Breast epithelium (tissue), 4 donors: Measurements from ENCODE around the gene EIF4G1. TPM values are rescaled to one million over a fixed set of nuclear protein-coding genes. Genes with fewer than 3 reads are reported as not detected.
A peak's percentile ranks its signal among the peaks of the same experiment; 100 is the strongest.

Source experiments
- DNase-seq, 2 donors: peaks; one replicate each; pipeline ENCODE4 v3.0.0-alpha.2; 2019; ENCODE audit warnings: low spot score in 2 of 2
- H3K27ac ChIP-seq, 2 donors: fragments of 200-600 bp; sonication (generic) in 1 of 2; one replicate each; pipeline ENCODE4 v1.5.1; 2016 to 2019; ENCODE audit warnings: mild to moderate bottlenecking in 1 of 2
- H3K27me3 ChIP-seq, 2 donors: fragments of 200-600 bp; sonication (generic) in 1 of 2; one replicate each; pipeline versions ENCODE4 v1.5.1 to v1.6.0; 2017 to 2019; ENCODE audit warnings: control low read depth in 1 of 2, mild to moderate bottlenecking in 1 of 2
- H3K36me3 ChIP-seq: fragments of 200-600 bp; one replicate; pipeline ENCODE4 v1.5.1; 2019
- H3K4me1 ChIP-seq, 2 donors: fragments of 200-600 bp; sonication (generic); one replicate each; pipeline ENCODE4 v1.5.1; 2016 to 2019; ENCODE audit warnings: control low read depth in 1 of 2
- H3K4me3 ChIP-seq, 3 donors: fragments of 200-600 bp; sonication (generic); 1 replicate in 2 of 3; 2 replicates in 1 of 3; pipeline ENCODE4 v1.5.1; 2016 to 2019; ENCODE audit warnings: mild to moderate bottlenecking in 3 of 3, moderate library complexity in 2 of 3
- H3K9me3 ChIP-seq, 2 donors: fragments of 200-600 bp; sonication (generic) in 1 of 2; one replicate each; pipeline ENCODE4 v1.5.1; 2016 to 2019; ENCODE audit warnings: control low read depth in 1 of 2
- CTCF ChIP-seq, 3 donors: fragments of 450-650 bp; IDR thresholded peaks; one replicate each; pipeline ENCODE4 v1.5.1; 2016 to 2017; ENCODE audit warnings: antibody characterized with exemption in 3 of 3, mild to moderate bottlenecking in 3 of 3, moderate library complexity in 3 of 3
- POLR2A ChIP-seq: fragments of 450-650 bp; IDR thresholded peaks from one replicate; pipeline ENCODE4 v1.6.1; 2016; ENCODE audit warnings: antibody characterized with exemption, mild to moderate bottlenecking, moderate library complexity
- POLR2AphosphoS5 ChIP-seq, 3 donors: sonication (generic); formaldehyde crosslinking; IDR thresholded peaks; one replicate each; pipeline ENCODE4 v1.6.1; 2017; ENCODE audit warnings: antibody characterized with exemption in 3 of 3
- intact Hi-C: fragments of 100-400 bp; cut with DNase I; formaldehyde crosslinking; loops from one replicate; pipeline ENCODE4 v1.15.1; 2023; ENCODE audit warnings: low total_unique reads
- total RNA-seq, 3 donors: library from RNA; depleted of rRNA; stranded (reverse); fragments of >200 nt; gene quantifications; one replicate each; pipeline ENCODE4 v1.1.0, GENCODE V29; 2016

EIF4G1 gene
- total RNA-seq, 3 donors from 2014 or later: 168 to 202 (median 196) TPM

GRCh38 chr3:184306341-184306972 is 7.9 kb upstream of the EIF4G1 start:
- Histone ChIP-seq H3K27me3 (no peaks in the 10 kb centered on the region), H3K4me3 (no peak overlapping the region), H3K9me3 (no peaks in the 10 kb centered on the region), H3K27ac (no peak overlapping the region), H3K36me3 (no peaks in the 10 kb centered on the region), H3K4me1 (no peaks in the 10 kb centered on the region)
- intact Hi-C loops: no loop called here
- DNase-seq: no peak
- no peak for TF ChIP-seq CTCF (IDR thresholded peaks at IDR 0.05)
- no peak for TF ChIP-seq POLR2AphosphoS5 (IDR thresholded peaks at IDR 0.05)
- no peak for TF ChIP-seq POLR2A

- H3K27ac ChIP-seq: no peak overlapping the region
- H3K36me3 ChIP-seq: no peaks in the 10 kb centered on the region
- intact Hi-C loops: no loop called here
- H3K4me3 ChIP-seq: no peak overlapping the region
- H3K9me3 ChIP-seq: no peaks in the 10 kb centered on the region
- H3K4me1 ChIP-seq: no peaks in the 10 kb centered on the region
- H3K27me3 ChIP-seq: no peaks in the 10 kb centered on the region
- TF ChIP-seq CTCF (IDR thresholded peaks at IDR 0.05) (no peak), POLR2A (no peak), POLR2AphosphoS5 (IDR thresholded peaks at IDR 0.05) (no peak)
- DNase-seq: no peak
Measured at GRCh38 chr3:184307915-184308314, 6.5 kb upstream of the EIF4G1 start.

- TF ChIP-seq POLR2A (no peak), POLR2AphosphoS5 (IDR thresholded peaks at IDR 0.05) (no peak), CTCF (IDR thresholded peaks at IDR 0.05) (no peak)
- DNase-seq: no peak
- H3K27ac ChIP-seq: no peak overlapping the region
- H3K27me3 ChIP-seq: no peaks in the 10 kb centered on the region
- H3K36me3 ChIP-seq: no peaks in the 10 kb centered on the region
- no peaks in the 10 kb centered on the region for H3K9me3 ChIP-seq
- intact Hi-C loops: no loop called here
- no peaks in the 10 kb centered on the region for H3K4me1 ChIP-seq
- no peak overlapping the region for H3K4me3 ChIP-seq
Measured at GRCh38 chr3:184308744-184309143, 5.7 kb upstream of the EIF4G1 start.

GRCh38 chr3:184311633-184312032 is 2.8 kb upstream of the EIF4G1 start:
- DNase-seq: no peak
- H3K27me3 ChIP-seq: no peaks in the 10 kb centered on the region
- TF ChIP-seq POLR2A (no peak), POLR2AphosphoS5 (IDR thresholded peaks at IDR 0.05) (no peak), CTCF (IDR thresholded peaks at IDR 0.05) (no peak)
- intact Hi-C loops: loop anchor here (10.0 kb wide), 1 partner anchor 1517 kb away; the partner anchor contains the start of gene ATP11B
- no peak overlapping the region for H3K4me3 ChIP-seq
- H3K36me3 ChIP-seq: no peaks in the 10 kb centered on the region
- peaks cover 5 to 10% of the 10 kb centered on the region in 2 donors for H3K4me1 ChIP-seq
- H3K27ac ChIP-seq: no peak overlapping the region
- no peaks in the 10 kb centered on the region for H3K9me3 ChIP-seq

- Histone ChIP-seq H3K4me1 (peaks cover 6 to 31% of the 10 kb centered on the region in 2 donors), H3K27ac (peak overlapping the region; percentile 95 to 99), H3K27me3 (no peaks in the 10 kb centered on the region), H3K9me3 (no peaks in the 10 kb centered on the region), H3K4me3 (peak overlapping the region; percentile 63 to 86 (median 64)), H3K36me3 (no peaks in the 10 kb centered on the region)
- TF ChIP-seq POLR2AphosphoS5 (IDR thresholded peaks at IDR 0.05) (peak; percentile 7 to 85 (median 60)), POLR2A (no peak)
- peak; percentile 76 to 84 for DNase-seq
- intact Hi-C loops: loop anchor here (10.0 kb wide), 1 partner anchor 1520 kb away; the partner anchor contains the start of gene ATP11B
Measured at GRCh38 chr3:184314700-184315542, 515 bp downstream of the EIF4G1 start.
